SK-N-MC (cell line): ENCODE data around the gene RASGRP3.

Experiments
- EZH2 ChIP-seq: fragments of 200-600 bp; sonication (generic); IDR thresholded peaks from one replicate; pipeline ENCODE4 v1.6.1; 2017; ENCODE audit warnings: antibody characterized with exemption
- FOXP2 ChIP-seq: optimal IDR thresholded peaks from 2 replicates; pipeline ENCODE3; 2011; ENCODE audit warnings: mild to moderate bottlenecking, moderate library complexity; ENCODE audit not compliant: insufficient read depth; ENCODE audit errors: extremely low read length, control extremely low read depth
- POLR2AphosphoS5 ChIP-seq: IDR thresholded peaks from 2 replicates; pipeline ENCODE4 v1.6.1; 2012; ENCODE audit warnings: mild to moderate bottlenecking, low read depth, low read length, borderline replicate concordance

- TF ChIP-seq EZH2 (no peak), POLR2AphosphoS5 (no peak), FOXP2 (no peak)
These were observed 43.6 kb upstream of the RASGRP3 start for GRCh38 chr2:33432871-33433270.
